ENCODE data around the gene DPP4. TPM values are rescaled to one million over a fixed set of nuclear protein-coding genes. Genes with fewer than 3 reads are reported as not detected.

The DPP4 gene
- total and polyA plus RNA-seq, 2 donors (not counting 3 experiments of a cell fraction or from before 2014, with no cell fraction given), result 0.84 to 6.2 TPM

DNA sequence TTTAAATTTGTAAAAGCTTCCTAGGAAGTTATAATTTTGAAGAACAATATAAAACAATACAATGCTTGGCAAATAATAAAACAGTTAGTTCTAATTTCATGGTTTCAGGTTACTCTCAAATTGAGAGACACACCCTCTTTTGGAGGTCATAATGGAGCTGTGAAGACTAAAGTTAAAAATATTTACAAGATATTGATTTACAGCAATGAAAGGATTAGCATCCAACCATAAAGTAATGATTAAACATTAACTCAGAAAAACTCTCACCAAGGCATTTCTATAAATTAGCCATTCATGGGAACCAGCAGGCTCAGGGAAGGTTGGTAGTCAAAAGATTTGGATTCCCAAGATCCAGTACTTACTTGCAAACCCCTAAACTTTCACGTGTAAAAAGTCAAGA is 6.4 kb downstream of the DPP4 start:
- TF ChIP-seq, protein P1, sequence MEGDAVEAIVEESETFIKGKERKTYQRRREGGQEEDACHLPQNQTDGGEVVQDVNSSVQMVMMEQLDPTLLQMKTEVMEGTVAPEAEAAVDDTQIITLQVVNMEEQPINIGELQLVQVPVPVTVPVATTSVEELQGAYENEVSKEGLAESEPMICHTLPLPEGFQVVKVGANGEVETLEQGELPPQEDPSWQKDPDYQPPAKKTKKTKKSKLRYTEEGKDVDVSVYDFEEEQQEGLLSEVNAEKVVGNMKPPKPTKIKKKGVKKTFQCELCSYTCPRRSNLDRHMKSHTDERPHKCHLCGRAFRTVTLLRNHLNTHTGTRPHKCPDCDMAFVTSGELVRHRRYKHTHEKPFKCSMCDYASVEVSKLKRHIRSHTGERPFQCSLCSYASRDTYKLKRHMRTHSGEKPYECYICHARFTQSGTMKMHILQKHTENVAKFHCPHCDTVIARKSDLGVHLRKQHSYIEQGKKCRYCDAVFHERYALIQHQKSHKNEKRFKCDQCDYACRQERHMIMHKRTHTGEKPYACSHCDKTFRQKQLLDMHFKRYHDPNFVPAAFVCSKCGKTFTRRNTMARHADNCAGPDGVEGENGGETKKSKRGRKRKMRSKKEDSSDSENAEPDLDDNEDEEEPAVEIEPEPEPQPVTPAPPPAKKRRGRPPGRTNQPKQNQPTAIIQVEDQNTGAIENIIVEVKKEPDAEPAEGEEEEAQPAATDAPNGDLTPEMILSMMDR (IDR thresholded peaks at IDR 0.05; ENCODE audit: extremely low read depth in 1 of 2, insufficient read depth in 1 of 2, low read depth in 1 of 2, low read length in 2 of 2), result no peak
- no peak for TF ChIP-seq EZH2 (IDR thresholded peaks at IDR 0.05; ENCODE audit: borderline replicate concordance, low read depth, low read length, severe bottlenecking)
- no peak for TF ChIP-seq FOS (IDR thresholded peaks at IDR 0.05; ENCODE audit: borderline replicate concordance, insufficient read depth, low read length)
- TF ChIP-seq JUN (IDR thresholded peaks at IDR 0.05; ENCODE audit: borderline replicate concordance, insufficient read depth, insufficient read length, low read depth), result no peak
- TF ChIP-seq, protein P2, sequence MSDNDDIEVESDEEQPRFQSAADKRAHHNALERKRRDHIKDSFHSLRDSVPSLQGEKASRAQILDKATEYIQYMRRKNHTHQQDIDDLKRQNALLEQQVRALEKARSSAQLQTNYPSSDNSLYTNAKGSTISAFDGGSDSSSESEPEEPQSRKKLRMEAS (IDR thresholded peaks at IDR 0.05; ENCODE audit: insufficient read depth, insufficient read length), result no peak
- TF ChIP-seq MYC (IDR thresholded peaks at IDR 0.05; ENCODE audit: low read depth, low read length), result no peak
- no peak for TF ChIP-seq POLR2A (IDR thresholded peaks at IDR 0.05; ENCODE audit: low read depth, low read length)
- TF ChIP-seq GATA2 (IDR thresholded peaks at IDR 0.05; ENCODE audit: insufficient read depth, insufficient read length, low read depth, low read length), result no peak
- TF ChIP-seq POLR2AphosphoS5 (IDR thresholded peaks at IDR 0.05; ENCODE audit: insufficient read depth, low read depth, low read length), result no peak
- Histone ChIP-seq H3K27ac (ENCODE audit: insufficient read depth, low read depth, low read length) (no peak overlapping the region), H3K9ac (replicated peaks; ENCODE audit: extremely low read depth, insufficient read depth, low read length) (no peak overlapping the region), H3K9me1 (replicated peaks; ENCODE audit: control insufficient read depth, extremely low read depth, insufficient read depth, low read length) (no peaks in the 10 kb centered on the region), H3K4me3 (replicated peaks in 1 of 3; ENCODE audit: insufficient read depth in 1 of 3, low read depth in 1 of 3, low read length in 3 of 3) (no peak overlapping the region), H3K4me1 (ENCODE audit: control insufficient read depth, extremely low read depth, insufficient read depth, low read length) (peaks cover 15% of the 10 kb centered on the region), H3K9me3 (replicated peaks; ENCODE audit: control insufficient read depth, insufficient read depth, low read length) (no peaks in the 10 kb centered on the region), H4K20me1 (replicated peaks; ENCODE audit: control insufficient read depth, extremely low read depth, insufficient read depth, low read length) (no peaks in the 10 kb centered on the region), H3K27me3 (ENCODE audit: control insufficient read depth in 2 of 2, insufficient read depth in 2 of 2, low read length in 2 of 2) (no peaks in the 10 kb centered on the region), H3K4me2 (ENCODE audit: insufficient read depth, low read length) (no peak overlapping the region), H2AFZ (ENCODE audit: low read depth, low read length) (no peak overlapping the region), H3K79me2 (ENCODE audit: control insufficient read depth, insufficient read depth, low read length) (no peaks in the 10 kb centered on the region), H3K36me3 (ENCODE audit: control insufficient read depth in 2 of 2, extremely low read depth in 1 of 2, insufficient read depth in 2 of 2, low read length in 2 of 2) (no peaks in the 10 kb centered on the region)
- POLR2A ChIA-PET, result no interaction called here
- CTCF ChIA-PET, result interaction anchor here (1.6 kb wide), 1 partner anchor 23 kb away, joined by 4 read pairs; no protein-coding TSS in a partner anchor
- FAIRE-seq (no peak), DNase-seq (ENCODE audit: low read depth, low spot score) (no peak)
- no TSS peak for BruUV-seq (replicated peaks)
- dilution Hi-C loops (cut with MboI; ENCODE audit: extremely low pct_ligation_motif_present, low sequenced_read_pairs), result no loop called here
- intact Hi-C loops (cut with micrococcal nuclease), result loop anchor here (1.0 kb wide), 1 partner anchor 9 kb away; no protein-coding TSS in a partner anchor
